ENCODE data around the gene KLF18. TPM values are rescaled to one million over a fixed set of nuclear protein-coding genes. Genes with fewer than 3 reads are reported as not detected.

Gene KLF18
- not detected in 2 replicates for total RNA-seq

GRCh38 chr1:44141531-44141930 is at the start of gene KLF18:
KLF18 (minus strand) TSS chr1:44141631; CDS start chr1:44141631, 0 bp downstream.

GRCh38 chr1:44118682-44119081 is 22.7 kb downstream of the KLF18 start, which contains the start of gene KLF17:
KLF17 (plus strand) TSS chr1:44118821; CDS start chr1:44118908, 87 bp downstream.

Other genes starting within 250 kb of the KLF18 start
- gene ARTN, start 207.8 kb downstream of the KLF18 start, total RNA-seq, result 0.17 and 0.74 TPM in 2 replicates
- 18.8 and 21.4 TPM in 2 replicates for gene IPO13, start 194.7 kb downstream of the KLF18 start, total RNA-seq
- gene DPH2, start 171.6 kb downstream of the KLF18 start, total RNA-seq, result 17.1 and 18.3 TPM in 2 replicates
- gene ATP6V0B, start 166.7 kb downstream of the KLF18 start, total RNA-seq, result 114 and 116 TPM in 2 replicates
- gene B4GALT2, start 162.4 kb downstream of the KLF18 start, total RNA-seq, result 109 and 110 TPM in 2 replicates
- 3.0 and 4.3 TPM in 2 replicates for gene CCDC24, start 150.0 kb downstream of the KLF18 start, total RNA-seq
- gene SLC6A9, start 110.2 kb downstream of the KLF18 start, total RNA-seq, result 5.2 and 9.1 TPM in 2 replicates
- under 0.01 TPM in 2 replicates for gene KLF17, start 22.8 kb downstream of the KLF18 start, total RNA-seq
- 45.2 and 52.6 TPM in 2 replicates for gene DMAP1, start 71.8 kb upstream of the KLF18 start, total RNA-seq
- 66.2 and 73.4 TPM in 2 replicates for gene ERI3, start 213.6 kb upstream of the KLF18 start, total RNA-seq